NOMO-1 treated with dmso at 0.1 percent for 144 hours (cell line): Measurements from ENCODE around the gene ADAMTS10.
A peak's percentile ranks its signal among the peaks of the same experiment; 100 is the strongest.
"Not testable (repeated sequence)": the region's sequence is repeated elsewhere in the genome, so short reads cannot be mapped to it uniquely, and the experiment has no call there.

ENCODE experiments used
- DNase-seq: peaks from one replicate; lab custom pipeline; 2025; ENCODE audit not compliant: unreplicated experiment; lab: John Stamatoyannopoulos, UW

ADAMTS10 gene

DNA sequence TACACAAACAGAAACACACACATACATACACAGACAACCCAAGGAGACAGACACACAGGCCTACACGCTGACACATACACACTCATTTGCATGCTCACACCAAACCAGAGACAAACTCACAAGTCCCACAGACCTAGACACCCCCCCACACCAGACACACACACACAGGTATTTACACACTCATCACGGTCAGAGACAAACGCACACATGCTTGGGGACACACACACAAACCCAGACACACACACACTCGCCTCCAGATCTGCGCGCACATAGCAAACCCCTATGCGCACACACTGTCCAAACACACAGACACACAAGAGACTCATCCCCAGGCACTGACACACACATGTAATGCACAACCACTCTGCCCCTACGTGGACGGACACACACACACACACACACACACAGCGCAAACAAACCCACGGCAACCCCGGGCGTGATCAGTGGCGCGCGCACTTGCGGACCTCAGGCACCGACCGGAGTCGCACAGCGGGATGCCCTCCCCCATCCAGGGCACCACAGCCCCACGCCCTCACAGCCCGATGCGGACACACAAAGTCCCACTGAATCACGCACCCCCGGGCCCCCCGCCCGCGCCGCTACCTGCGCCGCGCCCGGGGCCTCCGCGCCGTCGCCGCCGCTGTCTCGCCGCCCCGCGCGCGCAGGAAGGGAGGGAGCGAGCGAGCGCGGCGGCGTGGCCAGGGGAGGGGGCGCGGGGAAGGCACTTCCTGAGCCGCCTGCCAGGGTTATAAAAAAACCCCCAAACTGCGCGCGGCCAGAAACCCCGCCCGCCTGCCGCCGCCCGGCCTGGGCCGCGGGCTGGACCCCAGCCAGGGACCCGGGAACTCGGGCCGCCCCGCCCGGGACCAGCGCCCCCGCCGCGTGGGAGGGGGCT, at the start of gene ADAMTS10:
TSS of gene ADAMTS10 (minus strand) at position 675 of the 895 bp plus-strand sequence. CDS start 5,005 bp downstream, outside the sequence.
- no peak for DNase-seq

GRCh38 chr19:8659905-8660304, 49.4 kb upstream of the ADAMTS10 start:
- no peak for DNase-seq

DNA sequence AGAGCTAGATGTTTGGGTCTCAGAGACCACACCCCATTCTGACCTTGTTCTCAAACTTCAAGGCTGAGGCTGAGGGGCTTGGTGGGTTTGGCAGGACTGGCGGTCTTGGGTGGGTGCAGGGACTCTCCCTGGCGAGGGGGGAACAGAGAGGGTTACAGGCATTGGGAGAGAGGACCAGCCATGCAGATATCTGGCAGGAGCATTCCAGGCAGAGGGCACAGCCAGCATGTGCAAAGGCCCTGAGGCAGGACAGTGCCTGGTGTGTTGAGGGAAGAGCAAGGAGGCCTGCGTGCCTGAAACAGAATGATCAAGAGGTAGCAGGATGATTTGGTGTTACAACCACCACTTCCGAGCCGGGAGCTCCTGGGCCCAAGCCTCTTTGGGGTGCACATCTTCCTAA, 47.4 kb upstream of the ADAMTS10 start:
- DNase-seq, result no peak

DNA sequence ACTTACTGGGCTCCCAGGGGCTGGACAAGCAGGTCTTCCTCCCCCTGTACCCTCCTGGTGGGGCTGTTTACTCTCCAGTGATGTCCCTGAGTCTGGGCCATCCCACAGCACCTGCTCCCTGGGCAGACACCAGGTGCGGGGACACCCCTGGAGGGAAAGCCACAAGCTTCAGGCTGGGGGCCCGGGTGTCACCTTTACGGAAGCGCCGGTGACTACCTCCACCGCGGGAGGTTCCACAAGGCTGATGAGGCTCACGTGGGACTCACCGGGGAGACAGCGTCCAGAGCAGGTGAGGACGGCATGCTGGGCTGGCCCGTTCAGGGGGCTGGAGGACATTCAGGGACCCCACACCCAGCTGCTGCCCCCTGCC, 44.8 kb upstream of the ADAMTS10 start:
- no peak for DNase-seq

- DNase-seq, result peak; percentile 61
Measured at GRCh38 chr19:8654591-8655339, 44.2 kb upstream of the ADAMTS10 start.

DNA sequence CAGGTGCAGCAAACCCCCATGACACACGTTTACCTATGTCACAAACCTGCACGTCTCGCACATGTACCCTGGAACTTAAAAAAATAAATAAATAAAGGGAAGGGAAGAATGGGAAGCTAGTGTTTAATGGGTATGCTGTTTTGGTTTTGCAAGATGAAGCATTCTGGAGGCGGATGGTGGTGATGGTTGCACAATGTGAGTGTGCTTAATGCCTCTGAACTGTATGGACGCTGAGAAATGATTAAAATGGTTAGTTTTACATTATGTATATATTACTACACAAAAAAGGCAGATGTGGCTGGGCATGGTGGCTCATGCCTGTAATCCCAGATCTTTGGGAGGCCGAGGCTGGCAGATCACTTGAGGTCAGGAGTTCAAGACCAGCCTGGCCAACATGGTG, 37.7 kb upstream of the ADAMTS10 start:
- DNase-seq, result peak; percentile 68

- DNase-seq, result no peak
Measured at GRCh38 chr19:8643860-8644653, 33.5 kb upstream of the ADAMTS10 start.

DNA sequence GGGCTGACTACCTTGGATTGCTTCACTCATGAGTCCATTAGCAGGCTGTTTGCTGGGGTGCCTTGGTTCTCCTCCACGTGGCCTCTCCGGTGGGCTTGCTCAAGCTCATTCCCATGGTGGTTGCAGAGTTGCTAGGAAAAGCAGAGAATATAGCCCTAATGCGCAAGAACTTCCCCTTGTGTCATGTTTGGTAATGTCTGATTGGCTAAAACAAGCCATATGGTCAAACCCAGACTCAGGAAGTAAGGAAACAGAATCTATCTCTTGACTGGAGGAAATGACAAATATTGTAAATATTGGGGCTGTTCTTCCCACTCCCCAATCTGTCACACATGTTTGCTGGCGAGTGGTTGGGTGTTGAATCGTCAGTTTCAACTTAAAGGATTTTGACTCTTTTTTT, 32.0 kb upstream of the ADAMTS10 start:
- no peak for DNase-seq

DNA sequence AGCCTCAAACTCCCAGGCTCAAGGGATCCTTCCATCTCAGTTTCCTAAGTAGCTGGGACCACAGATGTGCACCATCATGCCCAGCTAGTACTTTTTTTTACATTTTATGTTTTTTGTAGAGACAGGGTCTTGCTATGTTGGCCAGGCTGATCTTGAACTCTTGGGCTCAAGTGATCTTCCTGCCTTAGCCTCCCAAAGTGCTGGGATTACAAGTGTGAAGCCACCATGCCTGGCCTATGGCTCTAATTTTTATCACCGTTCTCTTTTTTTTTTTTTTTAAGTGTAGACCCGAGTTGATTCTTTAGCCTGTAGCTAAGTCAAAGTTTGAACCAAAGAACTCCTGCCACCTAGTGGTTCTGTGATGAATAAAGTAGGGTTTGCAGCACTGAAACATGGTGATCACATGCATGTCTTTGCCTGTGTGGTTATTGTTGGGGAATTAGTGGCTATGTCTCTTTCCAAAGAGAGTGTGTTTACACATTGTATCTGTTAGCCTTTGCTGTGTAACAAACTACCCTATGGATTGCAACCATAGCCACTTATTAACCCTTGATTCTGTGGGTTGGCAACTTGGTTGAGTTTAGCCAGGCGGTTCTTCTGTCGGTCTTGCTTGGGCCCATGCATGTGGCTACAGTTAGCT, 31.5 kb upstream of the ADAMTS10 start:
- DNase-seq, result peak; percentile 23

GRCh38 chr19:8641221-8641907, 30.8 kb upstream of the ADAMTS10 start:
- DNase-seq, result no peak

- DNase-seq, result peak; percentile 89
Measured at GRCh38 chr19:8640402-8641004, 30.0 kb upstream of the ADAMTS10 start.

- DNase-seq, result no peak
Measured at GRCh38 chr19:8639821-8640401, 29.4 kb upstream of the ADAMTS10 start.

DNA sequence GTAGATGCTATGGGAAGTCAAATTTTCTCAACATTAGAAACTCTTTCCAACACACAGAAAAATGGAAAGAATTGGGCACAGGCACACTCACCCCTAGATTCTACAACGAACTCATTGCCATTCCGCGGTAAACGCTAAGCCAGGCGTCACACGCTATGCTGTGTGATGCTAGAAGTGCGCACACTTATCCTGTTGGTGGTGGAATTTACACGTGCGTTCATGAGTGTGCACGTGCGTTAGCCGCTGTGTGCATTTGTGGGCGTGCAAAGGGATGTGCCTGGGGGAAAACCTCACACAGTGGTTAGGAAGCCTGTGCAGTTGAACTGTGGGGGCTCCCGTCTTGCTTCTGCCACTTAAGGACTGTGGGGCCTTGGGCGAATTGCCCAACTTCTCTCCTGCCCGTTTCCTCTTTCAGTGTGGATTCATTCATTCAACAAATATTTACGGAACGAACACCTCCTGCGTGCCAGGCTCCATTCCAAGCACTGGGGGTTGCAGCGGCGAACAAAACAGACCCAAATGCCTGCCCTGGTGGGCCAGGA, 27.6 kb upstream of the ADAMTS10 start:
- DNase-seq, result peak; percentile 86

- DNase-seq, result not testable (repeated sequence)
Measured at GRCh38 chr19:8637070-8637469, 26.6 kb upstream of the ADAMTS10 start.

GRCh38 chr19:8635422-8635821, 24.9 kb upstream of the ADAMTS10 start:
- no peak for DNase-seq

GRCh38 chr19:8631425-8631819, 20.9 kb upstream of the ADAMTS10 start:
- DNase-seq, result no peak

DNA sequence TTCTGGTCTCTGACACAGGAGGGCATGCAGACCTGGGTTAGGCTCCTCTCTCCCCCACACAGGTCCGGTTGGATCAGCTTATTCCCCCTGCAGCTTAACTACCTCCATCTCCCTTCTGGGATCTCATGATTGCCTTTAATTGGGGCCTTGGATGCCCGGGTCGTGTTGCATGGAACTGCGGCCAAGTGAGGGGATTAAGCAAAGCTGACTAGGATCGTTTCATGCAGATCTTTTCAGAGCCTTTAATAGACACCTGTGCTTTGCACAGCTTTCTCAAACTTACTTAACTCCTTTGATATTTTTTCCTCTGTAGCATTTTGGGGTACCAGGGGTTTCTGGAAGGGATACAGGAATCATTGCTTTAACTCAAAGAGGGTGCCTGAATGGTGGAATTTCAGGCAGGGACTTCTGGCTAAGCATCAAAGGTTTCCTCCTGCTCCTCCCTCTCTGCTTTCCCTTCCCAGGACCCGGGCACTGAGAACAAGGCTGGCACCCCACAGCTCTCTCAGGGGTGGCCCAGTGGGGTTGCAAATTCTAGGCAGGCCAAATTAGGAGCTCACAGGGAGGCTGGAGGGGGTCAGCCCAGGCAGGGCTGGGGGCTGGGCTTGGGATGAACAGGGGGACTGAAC, 20.4 kb upstream of the ADAMTS10 start:
- no peak for DNase-seq

DNA sequence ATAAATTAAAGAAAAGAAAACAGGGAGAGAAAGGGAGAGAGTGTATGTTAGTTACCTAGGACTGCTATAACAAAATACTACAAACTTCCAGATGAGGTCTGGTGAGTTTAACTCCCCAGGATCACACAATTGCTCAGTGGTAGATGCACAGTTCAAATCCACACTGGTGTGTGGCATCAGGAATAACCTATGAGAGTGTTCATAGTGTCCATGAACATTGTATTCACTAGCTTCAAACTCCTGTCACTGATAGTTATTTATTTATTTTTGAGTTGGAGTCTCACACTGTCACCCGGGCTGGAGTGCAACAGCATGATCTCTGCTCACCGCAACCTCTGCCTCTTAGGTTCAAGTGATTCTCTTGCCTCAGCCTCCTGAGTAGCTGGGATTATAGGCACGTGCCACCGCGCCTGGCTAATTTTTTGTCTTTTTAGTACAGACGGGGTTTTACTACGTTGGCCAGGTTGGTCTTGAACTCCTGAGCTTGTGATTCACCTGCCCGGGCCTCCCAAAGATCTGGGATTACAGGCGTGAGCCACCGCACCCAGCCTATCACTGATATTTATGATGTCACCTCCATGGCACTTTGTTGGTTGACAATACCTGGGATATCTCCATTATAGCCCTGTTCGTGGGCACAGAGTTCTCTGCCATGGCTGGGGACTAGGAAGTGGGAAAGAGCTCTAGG, 19.6 kb upstream of the ADAMTS10 start, which contains the start of gene NFILZ:
TSS of gene NFILZ (plus strand) at position 638 of the 688 bp plus-strand sequence. CDS start 46,133 bp downstream, outside the sequence.
- no peak for DNase-seq
